K562 (cell line): ENCODE data around the gene SH2B2. TPM values are rescaled to one million over a fixed set of nuclear protein-coding genes. Genes with fewer than 3 reads are reported as not detected.

ENCODE experiments used
- ARID4B ChIP-seq: sonication (generic); formaldehyde crosslinking; IDR thresholded peaks from 2 replicates; pipeline ENCODE4 v1.8.0; 2022; ENCODE audit warnings: mild to moderate bottlenecking, missing genetic modification reagents
- CTCF ChIP-seq, 3 experiments: IDR thresholded peaks in 2 of 3; conservative IDR thresholded peaks in 1 of 3; 2 replicates each; pipeline ENCODE4 v1.5.1; 2011 to 2012; ENCODE audit warnings: low read length in 3 of 3, mild to moderate bottlenecking in 3 of 3, control low read depth in 2 of 3, improper control_type of control experiment in 1 of 3, inconsistent platforms in 1 of 3, low read depth in 1 of 3, mixed read lengths in 1 of 3, moderate library complexity in 1 of 3; ENCODE audit not compliant: insufficient read depth in 2 of 3
- HSF4 ChIP-seq: fragments of 250-450 bp; sonication (Bioruptor Pico); IDR thresholded peaks from 2 replicates; pipeline ENCODE4 v2.1.2; 2022; ENCODE audit warnings: mild to moderate bottlenecking, moderate library complexity, borderline replicate concordance
- KLF6 ChIP-seq: fragments of 250-450 bp; sonication (Bioruptor Pico); IDR thresholded peaks from 2 replicates; pipeline ENCODE4 v1.4.0; 2020; ENCODE audit warnings: mild to moderate bottlenecking, moderate library complexity, borderline replicate concordance
- SRSF3 ChIP-seq: fragments of 200-400 bp; formaldehyde crosslinking; IDR thresholded peaks from 2 replicates; pipeline ENCODE4 v1.6.1; 2016; ENCODE audit warnings: mild to moderate bottlenecking, low read length, moderate library complexity; ENCODE audit not compliant: insufficient read depth
- polyA plus RNA-seq, 8 experiments: library from polyadenylated mRNA; depleted of rRNA in 4 of 8; stranded (reverse) in 5 of 8; unstranded in 3 of 8; fragments of >200 nt; fragmentation: Nextera tagmentation in 2 of 8; fragmentation: Illumina TruSeq in 1 of 8; extraction: Ambion mirVana in 2 of 8; extraction: Trizol in 1 of 8; gene quantifications; 2 replicates each; pipeline versions ENCODE4 v1.2.1 to v1.2.3, GENCODE V29; 2011 to 2014; ENCODE audit warnings: inconsistent platforms in 1 of 8, missing spikeins in 1 of 8
- total RNA-seq, 7 experiments: library from RNA; depleted of rRNA in 6 of 7; stranded (reverse); fragments of >200 nt in 6 of 7; fragmentation: Illumina TruSeq in 2 of 7; extraction: Trizol in 2 of 7; gene quantifications; 2 replicates each; pipeline versions ENCODE4 v1.2.1 to v1.2.3, GENCODE V29; 2011 to 2021; ENCODE audit warnings: low replicate concordance in 1 of 7

The SH2B2 gene
- total and polyA plus RNA-seq, 9 of the 15 experiments (the other 6 are each of a cell fraction or from before 2014, with no cell fraction given): 0.03 to 0.89 (median 0.07) TPM; not detected in 4

GRCh38 chr7:102321351-102322201, 34.9 kb downstream of the SH2B2 start (continued):
- TF ChIP-seq CTCF (IDR thresholded peaks at IDR 0.05 in 2 of 3, conservative IDR thresholded peaks at IDR 0.05 in 1 of 3; ENCODE audit: insufficient read depth in 2 of 3, low read depth in 1 of 3, low read length in 3 of 3): peak in 1 of 3 experiments; percentile 49; a peak in 1 of 6 replicates
- TF ChIP-seq KLF6 (CRISPR knock-in tag): no peak
- no peak for TF ChIP-seq ARID4B
- no peak for TF ChIP-seq HSF4 (CRISPR knock-in tag)
- no peak for TF ChIP-seq SRSF3
